Fibroblast of the aortic adventitia (primary cell): Measurements from ENCODE around the gene FAM83D. TPM values are rescaled to one million over a fixed set of nuclear protein-coding genes. Genes with fewer than 3 reads are reported as not detected.

Source experiments
- DNase-seq: peaks from one replicate; pipeline ENCODE4 v3.0.0-alpha.2; 2010; ENCODE audit warnings: low read depth
- H3K4me3 ChIP-seq: 2 replicates; pipeline ENCODE4 v1.5.1; 2011; ENCODE audit warnings: low read depth, mild to moderate bottlenecking, control low read depth, low read length, moderate library complexity
- total RNA-seq: library from RNA; depleted of rRNA; stranded (reverse); fragments of >200 nt; gene quantifications from 2 replicates; pipeline ENCODE4 v1.2.3, GENCODE V29; 2012; ENCODE audit warnings: low replicate concordance
- TF ChIP-seq, protein P1 (sequence below): IDR thresholded peaks from 2 replicates; pipeline ENCODE4 v1.5.1; 2011; ENCODE audit warnings: mild to moderate bottlenecking, low read length, control low read depth, inconsistent platforms; ENCODE audit not compliant: insufficient read depth

Gene FAM83D
- total RNA-seq, 1 donor, result 16.7 TPM

- TF ChIP-seq, protein P1, sequence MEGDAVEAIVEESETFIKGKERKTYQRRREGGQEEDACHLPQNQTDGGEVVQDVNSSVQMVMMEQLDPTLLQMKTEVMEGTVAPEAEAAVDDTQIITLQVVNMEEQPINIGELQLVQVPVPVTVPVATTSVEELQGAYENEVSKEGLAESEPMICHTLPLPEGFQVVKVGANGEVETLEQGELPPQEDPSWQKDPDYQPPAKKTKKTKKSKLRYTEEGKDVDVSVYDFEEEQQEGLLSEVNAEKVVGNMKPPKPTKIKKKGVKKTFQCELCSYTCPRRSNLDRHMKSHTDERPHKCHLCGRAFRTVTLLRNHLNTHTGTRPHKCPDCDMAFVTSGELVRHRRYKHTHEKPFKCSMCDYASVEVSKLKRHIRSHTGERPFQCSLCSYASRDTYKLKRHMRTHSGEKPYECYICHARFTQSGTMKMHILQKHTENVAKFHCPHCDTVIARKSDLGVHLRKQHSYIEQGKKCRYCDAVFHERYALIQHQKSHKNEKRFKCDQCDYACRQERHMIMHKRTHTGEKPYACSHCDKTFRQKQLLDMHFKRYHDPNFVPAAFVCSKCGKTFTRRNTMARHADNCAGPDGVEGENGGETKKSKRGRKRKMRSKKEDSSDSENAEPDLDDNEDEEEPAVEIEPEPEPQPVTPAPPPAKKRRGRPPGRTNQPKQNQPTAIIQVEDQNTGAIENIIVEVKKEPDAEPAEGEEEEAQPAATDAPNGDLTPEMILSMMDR, result no peak
- H3K4me3 ChIP-seq, result no peak overlapping the region
- DNase-seq, result peak; percentile 12
Measured at GRCh38 chr20:38883081-38883980, 42.9 kb upstream of the FAM83D start.

GRCh38 chr20:38883981-38884733 lies 42.1 kb upstream of the FAM83D start:
- H3K4me3 ChIP-seq, result no peak overlapping the region
- TF ChIP-seq, protein P1, result no peak
- no peak for DNase-seq

DNA sequence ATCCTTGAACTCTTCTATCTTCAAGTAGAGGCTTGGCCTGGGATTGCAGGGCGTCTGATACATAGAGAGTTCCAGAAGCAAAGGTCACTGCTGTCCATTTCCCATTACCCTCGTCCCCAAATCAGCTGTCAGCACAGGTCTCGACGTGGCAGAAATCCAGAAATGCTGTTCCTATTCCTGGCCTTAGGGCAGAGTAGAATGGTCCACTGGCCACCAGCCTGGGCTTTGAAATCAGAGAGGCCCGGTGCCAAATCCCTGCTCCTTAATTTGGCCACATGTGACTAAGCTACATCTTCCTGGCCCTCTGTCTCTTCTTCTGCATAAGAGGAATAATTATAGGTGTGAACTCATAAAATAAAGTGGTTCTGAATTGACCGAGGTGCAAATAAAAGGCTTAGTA lies 40.9 kb upstream of the FAM83D start:
- no peak overlapping the region for H3K4me3 ChIP-seq
- DNase-seq, result no peak
- TF ChIP-seq, protein P1, result no peak

DNA sequence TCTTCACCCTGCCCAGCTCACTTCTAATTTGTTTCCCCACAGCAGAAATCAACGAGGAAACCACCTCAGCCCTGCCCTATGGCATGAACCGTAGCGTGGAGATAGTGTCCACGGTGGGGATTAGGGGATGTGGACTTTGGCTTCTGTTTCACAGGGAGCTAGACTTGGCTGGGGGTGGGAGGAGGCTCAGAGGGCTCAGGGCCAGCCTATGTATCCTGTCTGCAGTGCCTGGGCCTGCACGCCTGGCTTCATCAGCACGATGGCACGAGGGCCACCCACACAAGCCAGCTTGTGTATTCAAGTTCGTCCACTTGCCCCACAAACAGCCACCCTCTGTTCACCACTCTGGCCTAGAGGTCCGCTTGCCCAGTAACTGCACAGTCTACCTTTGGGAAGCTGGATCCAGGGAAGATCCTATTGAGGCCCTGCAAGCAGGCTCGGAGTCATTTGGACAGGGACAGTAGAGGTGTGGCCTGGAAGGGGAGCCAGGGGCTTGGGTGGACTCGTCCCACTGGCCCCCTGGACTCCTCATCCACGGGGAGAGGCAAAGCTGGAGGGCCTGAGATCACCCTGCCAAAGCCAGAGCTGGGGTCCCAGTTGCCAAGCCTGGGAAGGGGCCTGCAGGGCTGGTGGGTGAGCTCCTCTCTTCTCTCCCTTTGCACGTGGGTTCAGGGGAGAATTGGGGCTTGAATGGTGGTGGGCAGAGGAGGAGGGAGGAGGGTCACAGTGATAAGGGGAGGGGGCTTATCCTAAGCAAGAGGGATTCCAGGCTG lies 38.0 kb upstream of the FAM83D start:
- TF ChIP-seq, protein P1, result no peak
- DNase-seq, result no peak
- H3K4me3 ChIP-seq, result no peak overlapping the region

- no peak for DNase-seq
- no peak overlapping the region for H3K4me3 ChIP-seq
- TF ChIP-seq, protein P1, result no peak
Measured at GRCh38 chr20:38889050-38889449, 37.2 kb upstream of the FAM83D start.

DNA sequence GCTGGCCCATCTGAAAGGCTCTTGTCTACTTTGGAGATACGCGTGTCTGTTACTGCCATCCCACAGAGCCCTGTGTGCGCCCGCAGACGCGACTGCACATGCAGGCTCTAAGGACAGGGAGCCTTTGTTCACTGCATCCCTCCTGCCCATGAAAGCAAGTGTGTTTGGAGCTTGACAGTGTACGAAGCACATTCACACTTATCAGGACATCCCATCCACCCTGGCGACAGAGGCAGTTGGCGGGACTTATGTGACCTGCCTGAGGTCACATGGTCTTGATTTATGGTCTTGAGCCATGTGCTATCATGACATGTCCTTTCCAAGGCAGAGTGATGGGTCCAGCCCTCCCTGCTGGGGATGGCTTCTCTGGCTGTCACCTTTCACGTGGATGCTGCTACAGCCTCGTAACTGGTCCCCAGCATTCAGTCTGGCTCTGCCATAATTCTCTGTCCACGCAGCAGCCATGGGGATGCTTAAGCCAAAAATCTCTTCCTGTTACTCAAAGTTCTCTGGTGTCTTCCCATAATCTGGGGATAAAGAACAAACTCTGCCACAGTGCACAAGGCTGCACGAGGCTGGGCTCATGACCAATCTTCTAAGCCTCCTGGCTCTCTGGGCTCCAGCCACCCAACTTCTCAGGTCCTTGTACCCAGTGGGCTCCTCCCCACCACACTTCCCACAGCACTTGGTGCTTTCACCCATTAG lies 36.3 kb upstream of the FAM83D start:
- DNase-seq, result no peak
- TF ChIP-seq, protein P1, result no peak
- H3K4me3 ChIP-seq, result no peak overlapping the region
